T-helper 1 cell (primary cell): ENCODE measurements around the gene TOE1.
"Not testable (repeated sequence)": the region's sequence is repeated elsewhere in the genome, so short reads cannot be mapped to it uniquely, and the experiment has no call there.

Experiments used
- DNase-seq, 5 donors: peaks; one replicate each; pipeline ENCODE4 v3.0.0-alpha.2; 2012 to 2020

The TOE1 gene

GRCh38 chr1:45355683-45356082 lies 15.7 kb downstream of the TOE1 start:
- DNase-seq, result no peak

GRCh38 chr1:45356186-45356585 lies 16.2 kb downstream of the TOE1 start:
- DNase-seq, result no peak

- DNase-seq, result peak in 3 of 5 donors; percentile 24 to 39 (median 34)
Observed at GRCh38 chr1:45359882-45360513, 20.0 kb downstream of the TOE1 start.

DNA sequence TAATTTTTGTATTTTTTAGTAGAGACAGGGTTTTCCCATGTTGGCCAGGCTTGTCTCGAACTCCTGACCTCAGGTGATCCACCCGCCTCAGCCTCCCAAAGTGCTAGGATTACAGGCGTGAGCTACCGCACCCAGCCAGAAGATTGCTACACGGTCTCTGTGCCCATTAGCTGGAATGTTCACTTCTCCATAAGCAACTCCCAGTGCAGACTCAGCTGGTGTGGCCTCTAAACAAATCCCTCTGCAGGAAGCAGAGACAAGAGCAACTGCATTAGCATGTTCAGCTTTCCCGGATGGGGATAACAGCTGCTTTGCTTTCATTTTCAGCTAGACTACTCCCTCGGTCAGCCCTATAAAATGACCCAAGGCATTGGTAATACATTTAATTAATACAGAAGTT lies 21.0 kb downstream of the TOE1 start:
- not testable (repeated sequence) for DNase-seq

GRCh38 chr1:45364294-45364693 lies 24.3 kb downstream of the TOE1 start:
- no peak for DNase-seq

DNA sequence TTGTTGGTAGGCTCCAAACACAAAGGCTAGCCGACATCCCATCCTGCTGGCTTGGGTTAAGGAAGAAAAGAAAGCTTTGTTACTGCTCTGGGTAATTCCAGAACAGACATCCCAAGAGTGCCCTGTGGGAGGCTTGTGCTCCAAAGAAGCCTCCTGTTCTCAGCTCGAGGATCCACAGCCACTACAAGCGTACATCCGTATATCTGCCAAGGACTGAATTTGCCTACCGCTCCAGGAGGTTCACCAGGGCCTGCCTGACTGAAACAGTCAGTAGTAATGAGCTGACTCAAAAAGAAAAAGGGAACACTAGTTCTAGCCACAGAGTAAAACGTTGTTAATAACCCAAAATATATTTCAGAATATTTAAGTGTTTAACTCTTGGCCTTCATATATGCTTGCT lies 25.1 kb downstream of the TOE1 start:
- no peak for DNase-seq

GRCh38 chr1:45370575-45370974 lies 30.6 kb downstream of the TOE1 start:
- DNase-seq, result no peak

DNA sequence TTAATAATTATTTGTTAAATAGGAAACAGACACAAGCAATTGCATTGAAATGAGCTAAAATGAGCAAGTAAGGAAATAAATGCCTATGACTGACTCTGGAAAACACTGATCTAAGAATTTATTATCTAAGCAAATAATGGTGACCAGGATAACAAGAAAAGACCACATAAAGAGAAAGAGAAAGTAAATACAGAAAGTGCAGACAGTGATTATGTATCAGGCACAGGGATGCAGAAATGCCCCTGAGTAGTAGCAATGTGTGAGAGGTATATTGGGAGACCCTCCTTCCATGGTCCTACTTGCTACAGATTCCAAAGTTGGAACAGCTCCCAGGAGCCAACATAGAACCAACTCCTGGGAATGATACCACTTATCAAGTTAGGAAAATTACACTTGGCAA lies 33.6 kb downstream of the TOE1 start:
- no peak for DNase-seq

- DNase-seq, result no peak
Observed at GRCh38 chr1:45375104-45376090, 35.4 kb downstream of the TOE1 start.

- DNase-seq, result no peak
Observed at GRCh38 chr1:45378184-45378583, 38.2 kb downstream of the TOE1 start.

GRCh38 chr1:45379524-45379923 lies 39.6 kb downstream of the TOE1 start:
- DNase-seq, result no peak

DNA sequence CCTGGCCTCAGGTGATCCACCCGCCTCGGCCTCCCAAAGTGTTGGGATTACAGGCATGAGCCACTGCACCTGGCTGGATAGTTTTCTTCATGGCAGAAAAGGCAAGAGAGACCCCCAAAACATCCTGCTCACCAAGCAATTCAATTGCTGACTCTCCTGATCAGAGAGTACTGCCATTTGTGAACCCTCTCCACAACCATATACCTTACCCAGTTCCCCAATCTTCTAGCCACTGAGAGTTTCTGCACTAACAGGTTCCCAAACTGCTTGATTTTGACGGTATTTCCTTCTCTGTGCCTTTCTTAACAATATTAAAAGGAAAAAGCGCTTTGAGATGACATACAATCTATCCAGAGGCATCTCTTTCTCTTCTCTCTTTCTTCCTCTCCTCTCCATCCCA lies 40.2 kb downstream of the TOE1 start:
- no peak for DNase-seq

DNA sequence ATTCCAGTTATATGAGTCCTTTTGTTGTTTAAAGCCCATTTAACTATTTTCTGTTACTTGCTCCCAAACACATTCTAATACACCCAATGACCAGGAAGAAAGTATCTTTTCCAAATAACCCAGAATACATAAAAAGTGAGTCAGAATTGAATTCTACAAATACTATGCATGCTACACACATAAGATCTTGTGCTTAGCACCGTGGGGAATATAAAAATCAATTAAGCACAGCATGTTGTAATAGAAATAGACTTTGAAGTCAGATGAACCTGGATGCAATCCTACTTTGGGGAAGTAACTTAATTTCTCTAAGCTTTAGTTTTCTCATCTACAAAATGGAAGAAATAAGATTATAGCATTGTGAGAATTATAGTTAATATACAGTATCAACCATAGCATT lies 40.8 kb downstream of the TOE1 start:
- no peak for DNase-seq

DNA sequence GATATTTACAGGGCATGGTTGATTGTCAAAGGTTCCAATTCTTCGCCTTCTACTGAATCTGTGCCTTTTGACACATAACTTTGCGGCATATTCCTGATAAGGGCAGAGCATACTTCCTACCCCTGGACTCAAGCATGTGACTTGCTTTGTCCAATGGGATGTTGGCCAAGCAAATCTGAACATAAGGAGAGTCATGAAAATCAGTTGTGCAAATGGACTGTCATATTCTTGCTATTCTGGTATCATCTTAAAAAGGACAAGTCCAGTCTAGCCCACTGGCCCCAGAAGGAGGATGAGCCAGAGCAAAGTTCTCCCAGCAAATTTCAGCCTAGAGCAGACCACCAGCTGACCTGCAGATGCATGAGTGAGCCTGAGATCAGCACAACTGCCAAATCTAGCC lies 41.3 kb downstream of the TOE1 start:
- no peak for DNase-seq

- DNase-seq, result no peak
Observed at GRCh38 chr1:45383191-45383590, 43.2 kb downstream of the TOE1 start.

GRCh38 chr1:45384213-45384612 lies 44.2 kb downstream of the TOE1 start:
- DNase-seq, result not testable (repeated sequence)

DNA sequence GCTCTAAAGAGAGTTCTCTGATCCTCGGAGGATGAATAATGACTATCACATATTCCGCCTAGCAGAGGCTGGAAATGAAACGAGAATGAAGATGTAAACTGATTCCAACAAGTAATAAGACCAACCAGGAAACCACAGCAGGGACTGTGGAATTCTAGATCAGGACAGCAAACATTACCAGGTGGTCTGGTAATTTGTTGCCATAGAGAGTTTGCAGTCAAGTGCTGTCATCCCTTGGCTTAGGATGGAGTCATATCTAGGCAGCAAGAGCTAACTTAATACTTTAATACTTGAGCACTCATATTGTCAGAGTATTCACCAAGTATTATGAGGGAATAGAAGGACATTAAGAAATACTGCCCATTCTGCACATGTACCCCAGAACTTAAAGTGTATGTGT lies 45.3 kb downstream of the TOE1 start:
- no peak for DNase-seq

DNA sequence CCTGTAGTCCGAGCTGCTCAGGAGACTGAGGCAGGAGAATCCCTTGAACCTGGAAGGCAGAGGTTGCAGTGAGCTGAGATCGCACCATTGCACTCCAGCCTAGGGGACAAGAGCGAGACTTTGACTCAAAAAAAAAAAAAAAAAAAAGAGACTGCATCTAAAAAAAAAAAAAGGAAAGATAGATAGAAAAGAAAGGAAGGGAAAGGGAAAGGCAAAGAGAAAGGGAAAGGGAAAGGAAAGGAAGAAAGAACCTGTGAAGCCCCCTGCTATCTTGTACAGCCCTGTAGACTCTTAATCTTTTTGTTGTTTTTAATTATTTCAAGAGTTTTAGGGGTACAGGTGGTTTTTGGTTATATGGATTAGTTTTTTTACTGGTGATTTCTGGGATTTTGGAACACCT lies 46.2 kb downstream of the TOE1 start:
- no peak for DNase-seq
